ENCODE data around the gene EXD3.

The EXD3 gene

DNA sequence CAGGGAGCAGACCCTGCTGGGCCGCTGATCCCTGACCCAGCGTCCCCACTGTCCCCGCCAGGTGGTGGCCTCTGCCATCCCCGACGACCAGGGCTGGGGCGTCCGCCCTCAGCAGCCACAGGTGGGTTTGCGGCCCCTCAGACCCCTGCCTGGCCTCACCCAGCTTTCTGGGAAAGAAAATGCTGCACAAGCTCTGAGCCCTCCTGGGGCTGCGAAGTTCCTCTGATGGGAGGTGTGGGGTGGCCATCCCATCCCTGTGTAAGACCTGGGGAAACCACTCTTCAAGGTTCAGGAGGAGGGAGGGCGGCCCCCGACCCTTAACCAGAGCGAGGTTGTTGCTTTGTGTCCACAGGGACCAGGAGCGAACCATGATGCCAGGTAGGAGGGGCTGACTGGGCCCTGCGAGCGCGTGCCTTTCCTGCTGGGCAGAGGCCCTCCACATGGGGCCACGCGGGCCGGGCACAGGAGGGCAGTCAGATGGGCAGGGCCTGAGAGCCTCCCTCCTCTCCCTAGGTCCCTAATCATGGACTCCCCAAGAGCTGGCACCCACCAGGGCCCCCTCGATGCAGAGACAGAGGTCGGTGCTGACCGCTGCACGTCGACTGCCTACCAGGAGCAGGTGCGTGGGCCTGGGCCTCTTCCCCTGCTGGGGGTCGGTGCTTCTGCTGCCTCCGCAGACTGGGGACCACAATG is 7.9 kb upstream of the EXD3 start:
- H3K27ac ChIP-seq, result no peak overlapping the region
- TF ChIP-seq, protein P1, sequence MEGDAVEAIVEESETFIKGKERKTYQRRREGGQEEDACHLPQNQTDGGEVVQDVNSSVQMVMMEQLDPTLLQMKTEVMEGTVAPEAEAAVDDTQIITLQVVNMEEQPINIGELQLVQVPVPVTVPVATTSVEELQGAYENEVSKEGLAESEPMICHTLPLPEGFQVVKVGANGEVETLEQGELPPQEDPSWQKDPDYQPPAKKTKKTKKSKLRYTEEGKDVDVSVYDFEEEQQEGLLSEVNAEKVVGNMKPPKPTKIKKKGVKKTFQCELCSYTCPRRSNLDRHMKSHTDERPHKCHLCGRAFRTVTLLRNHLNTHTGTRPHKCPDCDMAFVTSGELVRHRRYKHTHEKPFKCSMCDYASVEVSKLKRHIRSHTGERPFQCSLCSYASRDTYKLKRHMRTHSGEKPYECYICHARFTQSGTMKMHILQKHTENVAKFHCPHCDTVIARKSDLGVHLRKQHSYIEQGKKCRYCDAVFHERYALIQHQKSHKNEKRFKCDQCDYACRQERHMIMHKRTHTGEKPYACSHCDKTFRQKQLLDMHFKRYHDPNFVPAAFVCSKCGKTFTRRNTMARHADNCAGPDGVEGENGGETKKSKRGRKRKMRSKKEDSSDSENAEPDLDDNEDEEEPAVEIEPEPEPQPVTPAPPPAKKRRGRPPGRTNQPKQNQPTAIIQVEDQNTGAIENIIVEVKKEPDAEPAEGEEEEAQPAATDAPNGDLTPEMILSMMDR (conservative IDR thresholded peaks at IDR 0.05), result no peak

DNA sequence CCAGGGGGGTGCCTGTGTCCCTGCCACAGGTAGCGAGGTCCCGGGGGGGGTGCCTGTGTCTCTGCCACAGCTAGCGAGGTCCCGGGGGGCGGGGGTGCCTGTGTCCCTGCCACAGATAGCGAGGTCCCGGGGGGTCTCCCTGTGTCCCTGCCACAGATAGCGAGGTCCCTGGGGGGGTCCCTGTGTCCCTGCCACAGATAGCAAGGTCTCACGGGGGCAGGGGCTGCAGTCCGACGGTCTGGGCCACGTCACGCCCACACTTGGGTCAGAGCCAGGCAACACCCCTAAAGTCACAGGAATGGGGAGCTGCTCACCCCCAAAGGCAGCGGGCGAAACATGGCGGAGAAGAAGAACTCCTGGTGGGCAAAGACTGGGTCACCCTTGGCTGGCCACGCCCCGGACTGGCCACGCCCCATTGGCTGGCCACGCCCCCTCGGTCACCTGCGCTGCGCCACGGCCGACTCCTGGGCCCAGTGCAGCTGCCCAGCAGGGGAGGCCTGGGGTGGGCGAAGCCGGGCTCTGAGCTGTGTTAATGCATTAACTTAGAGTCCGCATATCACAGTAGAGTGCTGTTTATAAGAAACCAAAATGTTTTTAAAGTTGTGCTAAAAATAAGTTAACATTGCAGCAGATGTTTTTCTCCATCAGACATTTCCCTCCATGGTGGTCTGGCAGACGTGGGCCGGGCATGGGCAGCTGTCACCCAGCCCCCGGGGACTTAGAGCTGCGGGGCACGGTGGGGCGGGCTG is 7.2 kb upstream of the EXD3 start:
- TF ChIP-seq, protein P1 (conservative IDR thresholded peaks at IDR 0.05), result no peak

DNA sequence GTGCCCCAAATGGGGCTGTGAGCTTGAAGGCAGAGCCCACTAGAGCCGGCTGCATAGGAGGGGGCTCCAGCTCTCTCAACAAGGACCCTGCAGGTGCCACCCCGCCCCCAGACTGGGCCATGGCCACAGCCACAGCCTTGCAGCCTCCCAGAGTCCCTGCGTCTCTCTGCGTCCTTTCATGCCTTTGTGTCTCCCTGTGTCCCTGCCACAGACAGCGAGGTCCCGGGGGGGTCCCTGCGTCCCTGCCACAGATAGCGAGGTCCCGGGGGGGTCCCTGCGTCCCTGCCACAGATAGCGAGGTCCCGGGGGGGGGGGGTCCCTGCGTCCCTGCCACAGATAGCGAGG is 6.6 kb upstream of the EXD3 start:
- TF ChIP-seq, protein P1 (conservative IDR thresholded peaks at IDR 0.05), result no peak
- no peak overlapping the region for H3K27ac ChIP-seq

More for the DNA sequence above, 7.2 kb upstream of the EXD3 start:
- no peak overlapping the region for H3K27ac ChIP-seq

DNA sequence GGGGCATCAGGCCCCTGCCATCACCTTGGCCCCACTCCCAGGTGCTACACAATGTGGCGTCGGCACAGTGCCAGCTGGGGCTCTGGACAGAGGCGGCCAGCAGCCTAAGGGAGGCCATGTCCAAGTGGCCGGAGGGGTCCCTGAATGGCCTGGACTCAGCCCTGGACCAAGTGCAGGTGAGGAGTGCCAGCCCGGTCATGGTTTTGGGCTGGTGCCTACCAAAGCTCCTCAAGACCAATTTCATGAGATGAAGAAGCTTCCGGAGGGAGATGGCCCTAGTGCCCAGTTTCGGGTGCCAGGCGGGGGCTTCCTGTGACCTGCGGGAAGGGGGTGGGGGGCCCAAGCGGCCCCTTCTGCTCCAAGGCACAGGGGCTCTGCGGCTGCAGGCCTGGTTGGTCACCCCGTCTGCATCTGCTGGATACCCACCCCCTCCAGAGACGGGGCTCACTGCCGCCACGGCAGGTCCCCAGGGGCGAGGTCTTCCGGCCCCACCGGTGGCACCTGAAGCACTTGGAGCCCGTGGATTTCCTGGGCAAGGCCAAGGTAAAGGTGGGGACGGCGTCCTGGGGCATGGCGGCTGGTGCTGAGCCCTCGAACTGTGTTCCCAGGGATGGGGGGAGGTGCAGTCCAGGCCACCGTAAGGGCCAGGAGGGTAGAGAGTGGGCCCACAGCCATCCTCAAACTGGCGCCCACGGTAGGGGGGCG is 6.0 kb upstream of the EXD3 start:
- TF ChIP-seq, protein P1 (conservative IDR thresholded peaks at IDR 0.05), result no peak

DNA sequence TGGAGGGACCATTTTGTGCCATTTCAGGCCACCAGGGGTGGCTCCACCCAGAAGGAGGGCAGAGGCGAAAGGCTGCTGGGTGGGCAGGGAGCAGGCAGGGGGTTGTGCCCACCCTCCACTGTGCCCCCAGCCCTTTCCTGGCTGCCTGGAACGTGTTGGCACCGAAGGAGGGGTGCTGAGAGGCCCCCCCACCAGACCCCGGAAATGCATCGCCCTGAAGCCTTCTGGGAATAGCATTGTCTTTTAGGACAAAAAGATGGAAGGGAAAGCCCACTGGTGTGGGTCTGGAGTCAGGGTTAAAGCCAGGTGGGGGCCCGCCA is 5.3 kb upstream of the EXD3 start:
- TF ChIP-seq, protein P1 (conservative IDR thresholded peaks at IDR 0.05), result no peak
- no peak overlapping the region for H3K27ac ChIP-seq

More for the DNA sequence above, 6.0 kb upstream of the EXD3 start:
- no peak overlapping the region for H3K27ac ChIP-seq

DNA sequence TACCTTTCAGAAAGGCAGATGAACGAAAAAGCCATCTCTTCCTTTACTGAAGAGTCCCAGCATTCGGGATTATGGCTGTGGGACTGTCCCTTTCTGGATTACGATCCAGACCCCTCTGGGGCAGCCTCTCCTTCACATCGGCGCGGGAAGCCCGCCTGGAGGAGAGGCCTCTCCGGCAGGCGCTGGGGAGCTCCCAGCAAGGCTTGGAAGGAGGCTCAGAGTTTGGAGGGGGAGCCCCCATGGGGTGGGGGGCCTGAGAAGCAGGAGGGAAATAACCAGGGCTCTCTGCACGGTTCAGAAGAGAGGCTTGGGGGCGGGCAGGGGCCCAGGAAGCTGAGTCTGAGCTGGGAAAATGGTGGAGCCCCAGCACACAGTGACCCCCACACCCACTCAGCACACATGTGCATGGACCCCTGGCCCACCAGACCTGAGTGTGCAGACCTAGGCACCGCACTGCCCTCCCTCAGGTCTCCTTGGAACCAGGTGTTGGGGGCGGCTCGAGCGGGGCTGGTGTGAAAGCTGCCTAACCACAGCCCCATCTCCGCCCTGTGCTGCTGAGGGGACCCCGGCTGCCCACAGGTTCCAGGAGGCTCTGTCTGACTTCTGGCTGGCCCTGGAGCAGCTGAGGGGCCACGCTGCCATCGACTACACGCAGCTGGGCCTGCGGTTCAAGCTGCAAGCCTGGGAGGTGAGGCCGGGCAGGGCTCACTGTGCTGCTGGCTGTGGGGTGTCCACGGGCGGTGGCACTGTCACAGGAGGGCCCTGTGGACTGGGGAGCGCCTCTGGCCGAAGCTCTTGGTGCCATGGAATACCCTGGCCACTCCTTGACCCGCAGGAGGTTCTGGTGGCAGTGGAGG is 4.7 kb upstream of the EXD3 start:
- no peak overlapping the region for H3K27ac ChIP-seq
- TF ChIP-seq, protein P1 (conservative IDR thresholded peaks at IDR 0.05), result 0 out of 2 replicates have a peak, but pooled peaks have one; percentile 12

All from VCaP (cell line).